Measurements from ENCODE around the gene LAMA5. TPM values are rescaled to one million over a fixed set of nuclear protein-coding genes. Genes with fewer than 3 reads are reported as not detected.

The LAMA5 gene
- total and polyA plus RNA-seq, 2 experiments from 2014 or later = 71.3 to 252 TPM

- H3K79me2 ChIP-seq = peaks cover 92% of the 10 kb centered on the region
- DNase-seq (ENCODE audit: low spot score) = peak; percentile 27
- peaks cover 88% of the 10 kb centered on the region for H3K4me1 ChIP-seq (ENCODE audit: insufficient read depth)
- no peaks in the 10 kb centered on the region for H3K27me3 ChIP-seq
- peaks cover 15% of the 10 kb centered on the region for H4K20me1 ChIP-seq (ENCODE audit: insufficient read depth, poor library complexity, severe bottlenecking)
- no peaks in the 10 kb centered on the region for H3K9me2 ChIP-seq (replicated peaks; ENCODE audit: insufficient read depth)
- peak overlapping the region; percentile 20 for H3K4me2 ChIP-seq
- no peaks in the 10 kb centered on the region for H3K9me3 ChIP-seq (ENCODE audit: low read depth)
- H3K27ac ChIP-seq = peak overlapping the region; percentile 65
- H3K36me3 ChIP-seq (replicated peaks; ENCODE audit: insufficient read depth, low read depth) = no peaks in the 10 kb centered on the region
- H3K4me3 ChIP-seq = no peak overlapping the region
- no peak for TF ChIP-seq EZH2phosphoT487 (IDR thresholded peaks at IDR 0.05; ENCODE audit: low read depth, severe bottlenecking, unreplicated experiment)
- whole genome bisulfite sequencing (ENCODE audit: low lambda C conversion rate, missing lambda C conversion rate) = 90% methylated on average over 23 of the region's 24 CpGs
- H2AFZ ChIP-seq = no peak overlapping the region
These were observed 8.7 kb downstream of the LAMA5 start for GRCh38 chr20:62358171-62359042.

GRCh38 chr20:62357681-62358080, 9.4 kb downstream of the LAMA5 start:
- Histone ChIP-seq H3K79me2 (peaks cover 92% of the 10 kb centered on the region), H3K4me3 (no peak overlapping the region), H3K9me3 (ENCODE audit: low read depth) (no peaks in the 10 kb centered on the region), H4K20me1 (ENCODE audit: insufficient read depth, poor library complexity, severe bottlenecking) (peaks cover 12% of the 10 kb centered on the region), H3K4me2 (no peak overlapping the region), H3K4me1 (ENCODE audit: insufficient read depth) (peaks cover 84% of the 10 kb centered on the region), H3K9me2 (replicated peaks; ENCODE audit: insufficient read depth) (no peaks in the 10 kb centered on the region), H3K27me3 (no peaks in the 10 kb centered on the region), H3K36me3 (replicated peaks; ENCODE audit: insufficient read depth, low read depth) (no peaks in the 10 kb centered on the region), H3K27ac (no peak overlapping the region), H2AFZ (no peak overlapping the region)
- no peak for TF ChIP-seq CTCF (IDR thresholded peaks at IDR 0.05; ENCODE audit: poor library complexity)
- TF ChIP-seq EZH2phosphoT487 (IDR thresholded peaks at IDR 0.05; ENCODE audit: low read depth, severe bottlenecking, unreplicated experiment) = no peak
- no peak for TF ChIP-seq EZH2 (IDR thresholded peaks at IDR 0.05; ENCODE audit: borderline replicate concordance)
- 79% methylated on average over 7 of the region's 7 CpGs for WGBS (ENCODE audit: low lambda C conversion rate, missing lambda C conversion rate)
- DNase-seq (ENCODE audit: low spot score) = no peak

- peaks cover 8% of the 10 kb centered on the region for H4K20me1 ChIP-seq (ENCODE audit: insufficient read depth, poor library complexity, severe bottlenecking)
- no peak overlapping the region for H3K4me2 ChIP-seq
- H3K27ac ChIP-seq = peak overlapping the region; percentile 95
- TF ChIP-seq EZH2phosphoT487 (IDR thresholded peaks at IDR 0.05; ENCODE audit: low read depth, severe bottlenecking, unreplicated experiment) (no peak), EZH2 (IDR thresholded peaks at IDR 0.05; ENCODE audit: borderline replicate concordance) (no peak), CTCF (IDR thresholded peaks at IDR 0.05; ENCODE audit: poor library complexity) (no peak)
- no peak for DNase-seq (ENCODE audit: low spot score)
- H3K9me2 ChIP-seq (replicated peaks; ENCODE audit: insufficient read depth) = no peaks in the 10 kb centered on the region
- H3K27me3 ChIP-seq = no peaks in the 10 kb centered on the region
- H3K79me2 ChIP-seq = peaks cover 87% of the 10 kb centered on the region
- H3K36me3 ChIP-seq (replicated peaks; ENCODE audit: insufficient read depth, low read depth) = no peaks in the 10 kb centered on the region
- WGBS (ENCODE audit: low lambda C conversion rate, missing lambda C conversion rate) = 85% methylated on average over 23 of the region's 25 CpGs
- H3K4me1 ChIP-seq (ENCODE audit: insufficient read depth) = peaks cover 80% of the 10 kb centered on the region
- no peaks in the 10 kb centered on the region for H3K9me3 ChIP-seq (ENCODE audit: low read depth)
- H3K4me3 ChIP-seq = no peak overlapping the region
- no peak overlapping the region for H2AFZ ChIP-seq
These were observed 9.9 kb downstream of the LAMA5 start for GRCh38 chr20:62357187-62357667.

GRCh38 chr20:62356589-62357186, 10.4 kb downstream of the LAMA5 start:
- Histone ChIP-seq H3K27me3 (no peaks in the 10 kb centered on the region), H3K36me3 (replicated peaks; ENCODE audit: insufficient read depth, low read depth) (no peaks in the 10 kb centered on the region), H2AFZ (no peak overlapping the region), H3K4me3 (no peak overlapping the region), H4K20me1 (ENCODE audit: insufficient read depth, poor library complexity, severe bottlenecking) (peaks cover 6% of the 10 kb centered on the region), H3K9me2 (replicated peaks; ENCODE audit: insufficient read depth) (no peaks in the 10 kb centered on the region), H3K27ac (peak overlapping the region; percentile 95), H3K9me3 (ENCODE audit: low read depth) (no peaks in the 10 kb centered on the region), H3K79me2 (peaks cover 83% of the 10 kb centered on the region), H3K4me1 (ENCODE audit: insufficient read depth) (peaks cover 76% of the 10 kb centered on the region), H3K4me2 (peak overlapping the region; percentile 67)
- TF ChIP-seq CTCF (IDR thresholded peaks at IDR 0.05; ENCODE audit: poor library complexity) = no peak
- no peak for TF ChIP-seq EZH2phosphoT487 (IDR thresholded peaks at IDR 0.05; ENCODE audit: low read depth, severe bottlenecking, unreplicated experiment)
- TF ChIP-seq EZH2 (IDR thresholded peaks at IDR 0.05; ENCODE audit: borderline replicate concordance) = no peak
- no peak for DNase-seq (ENCODE audit: low spot score)
- WGBS (ENCODE audit: low lambda C conversion rate, missing lambda C conversion rate) = 82% methylated on average over 15 of the region's 17 CpGs
